Measurements from ENCODE around the gene DPY19L3.
"Not testable (repeated sequence)": the region's sequence is repeated elsewhere in the genome, so short reads cannot be mapped to it uniquely, and the experiment has no call there.

DNA sequence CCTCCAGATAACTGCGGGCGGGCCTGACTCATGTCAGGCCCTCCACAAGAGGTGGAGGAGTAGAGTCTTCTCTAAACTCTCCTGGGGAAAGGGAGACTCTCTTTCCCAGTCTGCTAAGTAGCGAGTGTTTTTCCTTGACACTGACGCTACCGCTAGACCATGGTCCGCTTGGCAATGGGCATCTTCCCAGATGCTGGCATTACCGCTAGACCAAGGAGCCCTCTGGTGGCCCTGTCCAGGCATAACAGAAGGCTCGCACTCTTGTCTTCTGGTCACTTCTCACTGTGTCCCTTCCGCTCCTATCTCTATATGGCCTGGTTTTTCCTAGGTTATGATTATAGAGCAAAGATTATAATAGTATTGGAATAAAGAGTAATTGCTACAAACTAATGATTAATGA is 28.5 kb upstream of the DPY19L3 start:
- TF ChIP-seq, protein P1, sequence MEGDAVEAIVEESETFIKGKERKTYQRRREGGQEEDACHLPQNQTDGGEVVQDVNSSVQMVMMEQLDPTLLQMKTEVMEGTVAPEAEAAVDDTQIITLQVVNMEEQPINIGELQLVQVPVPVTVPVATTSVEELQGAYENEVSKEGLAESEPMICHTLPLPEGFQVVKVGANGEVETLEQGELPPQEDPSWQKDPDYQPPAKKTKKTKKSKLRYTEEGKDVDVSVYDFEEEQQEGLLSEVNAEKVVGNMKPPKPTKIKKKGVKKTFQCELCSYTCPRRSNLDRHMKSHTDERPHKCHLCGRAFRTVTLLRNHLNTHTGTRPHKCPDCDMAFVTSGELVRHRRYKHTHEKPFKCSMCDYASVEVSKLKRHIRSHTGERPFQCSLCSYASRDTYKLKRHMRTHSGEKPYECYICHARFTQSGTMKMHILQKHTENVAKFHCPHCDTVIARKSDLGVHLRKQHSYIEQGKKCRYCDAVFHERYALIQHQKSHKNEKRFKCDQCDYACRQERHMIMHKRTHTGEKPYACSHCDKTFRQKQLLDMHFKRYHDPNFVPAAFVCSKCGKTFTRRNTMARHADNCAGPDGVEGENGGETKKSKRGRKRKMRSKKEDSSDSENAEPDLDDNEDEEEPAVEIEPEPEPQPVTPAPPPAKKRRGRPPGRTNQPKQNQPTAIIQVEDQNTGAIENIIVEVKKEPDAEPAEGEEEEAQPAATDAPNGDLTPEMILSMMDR (conservative IDR thresholded peaks at IDR 0.05 in 1 of 2, IDR thresholded peaks at IDR 0.05 in 1 of 2; ENCODE audit: extremely low read depth in 1 of 2, insufficient read depth in 1 of 2, low read depth in 1 of 2, low read length in 2 of 2), result peak; percentile 8 to 42
- TF ChIP-seq EZH2 (IDR thresholded peaks at IDR 0.05; ENCODE audit: borderline replicate concordance, low read length), result not testable (repeated sequence)
